ENCODE results near the gene CCDC34. TPM values are rescaled to one million over a fixed set of nuclear protein-coding genes. Genes with fewer than 3 reads are reported as not detected.

CCDC34 gene
- total RNA-seq, 4 donors from 2014 or later = 1.3 to 10.4 (median 5.2) TPM

DNA sequence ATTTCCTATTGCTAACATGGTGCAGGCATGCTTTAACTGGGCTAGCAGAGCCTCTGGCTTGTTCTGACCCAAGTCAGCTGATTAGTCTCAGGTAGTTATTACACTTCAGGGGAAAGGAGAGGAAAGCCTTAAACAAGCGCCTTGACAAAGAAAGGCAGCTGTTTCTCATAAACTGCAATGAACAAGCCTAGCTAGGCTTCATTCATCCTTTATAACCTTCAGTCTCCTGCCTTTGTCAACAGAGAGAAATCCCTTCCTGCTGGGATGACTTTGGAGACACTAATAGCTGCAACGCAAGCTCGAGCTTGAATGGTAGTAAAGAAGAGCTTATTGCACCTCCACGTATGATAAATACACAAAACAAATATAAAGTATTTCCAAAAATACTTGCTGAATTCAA is 68.4 kb downstream of the CCDC34 start:
- H3K27ac ChIP-seq = peak overlapping the region in 1 of 4 donors; percentile 34
- WGBS, 2 donors = 48 to 65% methylated on average over 4 of the region's 4 CpGs
- peaks cover 0 to 22% (median 0%) of the 10 kb centered on the region in 3 donors for H3K4me1 ChIP-seq
- no peak overlapping the region for H3K4me3 ChIP-seq
- peaks cover 0 to 5% (median 5%) of the 10 kb centered on the region in 3 donors for H3K9me3 ChIP-seq
- DNase-seq = no peak
- no peak for TF ChIP-seq CTCF (IDR thresholded peaks at IDR 0.05)
- TF ChIP-seq POLR2A (IDR thresholded peaks at IDR 0.05) = no peak
- no peaks in the 10 kb centered on the region for H3K36me3 ChIP-seq
- intact Hi-C loops (cut with DNase I) = loop anchor here (5.0 kb wide), 1 partner anchor 112 kb away; no protein-coding TSS in a partner anchor
- no peaks in the 10 kb centered on the region for H3K27me3 ChIP-seq

DNA sequence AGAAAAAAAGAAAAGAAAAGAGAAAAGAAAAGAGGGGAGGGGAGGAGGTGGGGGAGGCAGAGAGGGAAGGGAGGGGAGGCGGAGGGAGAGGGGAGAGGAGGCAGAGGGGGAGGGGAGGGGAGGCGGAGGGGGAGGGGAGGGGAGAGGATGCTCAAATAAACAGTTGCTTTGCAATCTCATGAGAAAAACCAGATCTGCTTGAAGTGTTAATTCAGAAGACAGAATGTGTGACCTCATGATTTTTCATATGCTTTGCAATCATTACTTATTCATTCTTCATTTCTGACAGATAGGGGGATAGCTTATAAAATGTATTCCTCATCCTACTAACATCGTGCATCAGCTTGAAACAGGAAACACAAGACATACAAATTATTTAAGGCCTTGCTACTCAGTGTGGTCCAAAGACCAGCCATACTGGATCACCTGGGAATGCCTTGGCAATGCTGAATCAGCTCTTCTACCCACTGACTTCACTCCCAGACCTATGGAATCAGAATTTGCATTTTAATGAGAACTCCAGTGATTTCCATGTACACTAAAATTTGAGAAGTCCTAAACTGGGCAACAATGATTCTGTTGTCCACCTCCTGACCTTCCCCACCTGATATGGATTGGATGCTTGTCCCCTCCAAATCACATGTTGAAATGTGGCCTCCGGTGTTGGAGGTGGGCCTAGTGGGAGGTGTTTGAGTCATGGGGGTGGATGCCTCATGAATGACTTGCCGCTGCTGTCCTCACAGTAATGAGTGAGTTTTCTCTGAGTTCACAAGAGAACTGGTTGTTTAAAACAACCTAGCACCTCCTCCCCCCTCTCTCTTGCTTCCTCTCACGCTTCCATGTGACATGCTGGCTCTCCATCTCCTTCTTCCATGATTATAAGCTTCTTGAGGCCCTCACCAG is 69.2 kb downstream of the CCDC34 start:
- Histone ChIP-seq H3K27me3 (no peaks in the 10 kb centered on the region), H3K9me3 (peaks cover 0 to 5% (median 5%) of the 10 kb centered on the region in 3 donors), H3K36me3 (no peaks in the 10 kb centered on the region), H3K4me1 (peaks cover 0 to 22% (median 0%) of the 10 kb centered on the region in 3 donors), H3K4me3 (no peak overlapping the region), H3K27ac (peak overlapping the region in 2 of 4 donors; percentile 19 to 34)
- intact Hi-C loops (cut with DNase I) = no loop called here
- 66 to 76% methylated on average over 6 of the region's 6 CpGs for WGBS, 2 donors
- TF ChIP-seq POLR2A (IDR thresholded peaks at IDR 0.05) = no peak
- no peak for TF ChIP-seq CTCF (IDR thresholded peaks at IDR 0.05)
- no peak for DNase-seq

DNA sequence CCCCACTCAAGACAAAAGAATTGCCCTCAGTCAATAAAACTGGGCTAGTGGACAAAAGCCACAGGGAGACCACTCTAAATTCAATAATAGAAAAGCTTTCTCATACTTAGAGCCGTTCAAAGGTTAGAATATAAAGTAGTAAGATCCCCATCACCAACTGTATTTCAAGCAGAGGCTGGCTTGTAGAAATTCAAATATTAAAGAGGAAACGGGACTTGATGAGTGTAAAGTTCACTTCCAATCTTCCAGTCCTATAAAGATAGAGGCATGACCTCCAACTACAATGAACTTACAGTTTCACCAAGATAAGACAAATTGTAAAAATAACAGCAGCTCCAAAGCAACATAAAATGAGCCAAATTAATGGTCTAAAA is 70.4 kb downstream of the CCDC34 start:
- Histone ChIP-seq H3K36me3 (no peaks in the 10 kb centered on the region), H3K27ac (no peak overlapping the region), H3K27me3 (no peaks in the 10 kb centered on the region), H3K4me3 (no peak overlapping the region), H3K9me3 (peaks cover 0 to 5% (median 5%) of the 10 kb centered on the region in 3 donors), H3K4me1 (peaks cover 0 to 22% (median 0%) of the 10 kb centered on the region in 3 donors)
- 71 to 77% methylated on average over 2 of the region's 2 CpGs for WGBS, 2 donors
- TF ChIP-seq POLR2A (IDR thresholded peaks at IDR 0.05) (no peak), CTCF (IDR thresholded peaks at IDR 0.05) (no peak)
- intact Hi-C loops (cut with DNase I) = no loop called here
- no peak for DNase-seq

DNA sequence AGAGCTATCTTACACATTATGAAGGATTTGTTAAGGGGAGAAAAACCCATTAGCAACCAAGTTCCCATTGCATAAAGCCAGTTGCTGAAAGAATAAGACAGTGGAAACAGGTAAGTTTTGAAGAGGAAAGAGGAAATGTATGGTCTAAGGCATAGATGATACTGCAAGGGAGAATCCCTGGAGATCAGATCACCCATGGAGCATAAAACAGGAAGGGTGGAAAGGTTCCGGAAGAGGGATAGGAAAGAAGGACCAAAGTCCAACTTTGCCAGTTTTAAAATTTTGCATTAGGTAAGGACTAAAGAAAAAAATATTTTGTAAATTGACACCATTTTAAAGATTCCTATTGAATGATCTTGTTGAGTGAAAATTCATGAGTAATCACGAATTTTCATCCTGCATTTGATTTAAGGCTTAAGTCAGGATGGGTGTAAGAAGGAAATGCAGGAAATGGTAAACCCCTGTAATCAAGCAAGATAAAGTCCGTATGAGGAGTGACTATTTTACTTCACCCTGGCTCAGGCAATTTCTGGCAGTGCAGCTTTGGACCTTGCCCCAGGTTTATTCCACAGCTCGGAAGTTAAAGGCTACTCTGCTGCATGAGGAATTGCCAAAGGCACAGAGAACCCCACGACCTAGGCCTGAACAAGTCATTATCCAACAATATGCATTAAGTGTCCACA is 70.9 kb downstream of the CCDC34 start:
- no peak overlapping the region for H3K4me3 ChIP-seq
- no peaks in the 10 kb centered on the region for H3K27me3 ChIP-seq
- no peaks in the 10 kb centered on the region for H3K36me3 ChIP-seq
- intact Hi-C loops (cut with DNase I) = no loop called here
- 73% methylated on average over 5 of the region's 5 CpGs for WGBS, 2 donors
- TF ChIP-seq POLR2A (IDR thresholded peaks at IDR 0.05) (no peak), CTCF (IDR thresholded peaks at IDR 0.05) (no peak)
- H3K27ac ChIP-seq = peak overlapping the region in 1 of 4 donors; percentile 45
- DNase-seq = no peak
- peaks cover 0 to 5% (median 5%) of the 10 kb centered on the region in 3 donors for H3K9me3 ChIP-seq
- peaks cover 0 to 22% (median 0%) of the 10 kb centered on the region in 3 donors for H3K4me1 ChIP-seq

Measured in esophagus squamous epithelium (tissue), 5 donors.